ENCODE results near the gene STAT3.

- TF ChIP-seq, protein P1, sequence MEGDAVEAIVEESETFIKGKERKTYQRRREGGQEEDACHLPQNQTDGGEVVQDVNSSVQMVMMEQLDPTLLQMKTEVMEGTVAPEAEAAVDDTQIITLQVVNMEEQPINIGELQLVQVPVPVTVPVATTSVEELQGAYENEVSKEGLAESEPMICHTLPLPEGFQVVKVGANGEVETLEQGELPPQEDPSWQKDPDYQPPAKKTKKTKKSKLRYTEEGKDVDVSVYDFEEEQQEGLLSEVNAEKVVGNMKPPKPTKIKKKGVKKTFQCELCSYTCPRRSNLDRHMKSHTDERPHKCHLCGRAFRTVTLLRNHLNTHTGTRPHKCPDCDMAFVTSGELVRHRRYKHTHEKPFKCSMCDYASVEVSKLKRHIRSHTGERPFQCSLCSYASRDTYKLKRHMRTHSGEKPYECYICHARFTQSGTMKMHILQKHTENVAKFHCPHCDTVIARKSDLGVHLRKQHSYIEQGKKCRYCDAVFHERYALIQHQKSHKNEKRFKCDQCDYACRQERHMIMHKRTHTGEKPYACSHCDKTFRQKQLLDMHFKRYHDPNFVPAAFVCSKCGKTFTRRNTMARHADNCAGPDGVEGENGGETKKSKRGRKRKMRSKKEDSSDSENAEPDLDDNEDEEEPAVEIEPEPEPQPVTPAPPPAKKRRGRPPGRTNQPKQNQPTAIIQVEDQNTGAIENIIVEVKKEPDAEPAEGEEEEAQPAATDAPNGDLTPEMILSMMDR (IDR thresholded peaks at IDR 0.05), result no peak
- no peak for TF ChIP-seq ZFX (IDR thresholded peaks at IDR 0.05; ENCODE audit: borderline replicate concordance)
Measured at GRCh38 chr17:42304187-42305030, 83.8 kb downstream of the STAT3 start.

Measured in 22Rv1 (cell line).